Astrocyte of the spinal cord (primary cell): ENCODE data around the gene BTG2.
"Not testable (repeated sequence)": the region's sequence is repeated elsewhere in the genome, so short reads cannot be mapped to it uniquely, and the experiment has no call there.

Experiments
- DNase-seq: peaks from one replicate; pipeline ENCODE4 v3.0.0; 2011; ENCODE audit warnings: low read depth, low spot score
- H3K4me3 ChIP-seq: 2 replicates; pipeline ENCODE4 v1.5.1; 2011; ENCODE audit warnings: low read depth, mild to moderate bottlenecking, low read length, moderate library complexity
- in situ Hi-C: cut with HindIII; loops from 2 replicates; pipeline ENCODE4 v1.10.0; 2017; ENCODE audit warnings: low sequenced_read_pairs
- TF ChIP-seq, protein P1 (sequence below): IDR thresholded peaks from 2 replicates; pipeline ENCODE4 v1.5.1; 2012; ENCODE audit warnings: low read depth, mild to moderate bottlenecking, low read length, inconsistent platforms

Gene BTG2, protein sequence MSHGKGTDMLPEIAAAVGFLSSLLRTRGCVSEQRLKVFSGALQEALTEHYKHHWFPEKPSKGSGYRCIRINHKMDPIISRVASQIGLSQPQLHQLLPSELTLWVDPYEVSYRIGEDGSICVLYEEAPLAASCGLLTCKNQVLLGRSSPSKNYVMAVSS

DNA sequence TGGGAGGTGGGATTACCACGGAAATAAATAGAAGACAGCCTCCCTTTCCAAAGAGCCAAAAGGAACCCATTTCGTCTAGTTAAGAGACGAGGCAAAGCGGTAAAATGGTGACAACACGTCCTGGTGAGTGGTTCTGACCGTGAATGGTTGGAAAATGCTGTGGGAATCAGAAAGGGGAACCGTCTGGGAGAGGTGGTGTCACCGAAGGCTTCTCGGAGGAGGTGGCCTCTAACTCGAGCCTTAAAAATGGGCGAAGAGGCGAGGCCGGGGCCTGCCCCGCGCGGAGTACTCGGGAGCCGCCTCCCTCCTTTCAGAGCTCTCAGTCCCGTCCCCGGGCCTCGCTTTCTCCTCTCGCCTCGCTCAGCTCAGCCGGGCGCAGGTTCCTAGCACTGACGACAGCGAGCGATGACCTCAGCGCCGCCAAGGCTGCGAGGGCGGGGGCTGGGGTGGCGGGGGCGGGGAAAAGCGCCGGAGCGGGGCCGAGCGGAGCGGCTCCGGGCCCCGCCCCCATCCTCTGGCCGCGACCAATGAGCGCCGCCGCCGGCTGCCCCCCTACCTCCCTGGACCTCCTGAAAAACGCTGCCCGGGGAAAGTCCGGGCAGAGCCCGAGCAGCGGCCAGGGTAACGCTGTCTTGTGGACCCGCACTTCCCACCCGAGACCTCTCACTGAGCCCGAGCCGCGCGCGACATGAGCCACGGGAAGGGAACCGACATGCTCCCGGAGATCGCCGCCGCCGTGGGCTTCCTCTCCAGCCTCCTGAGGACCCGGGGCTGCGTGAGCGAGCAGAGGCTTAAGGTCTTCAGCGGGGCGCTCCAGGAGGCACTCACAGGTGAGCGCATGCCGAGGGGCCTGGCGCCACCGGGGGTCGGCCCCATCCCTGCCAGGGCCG, at the start of gene BTG2:
Gene BTG2 (plus strand): TSS at position 601 of the 890 bp plus-strand sequence. CDS start 88 bp downstream, at position 689.
- TF ChIP-seq, protein P1, sequence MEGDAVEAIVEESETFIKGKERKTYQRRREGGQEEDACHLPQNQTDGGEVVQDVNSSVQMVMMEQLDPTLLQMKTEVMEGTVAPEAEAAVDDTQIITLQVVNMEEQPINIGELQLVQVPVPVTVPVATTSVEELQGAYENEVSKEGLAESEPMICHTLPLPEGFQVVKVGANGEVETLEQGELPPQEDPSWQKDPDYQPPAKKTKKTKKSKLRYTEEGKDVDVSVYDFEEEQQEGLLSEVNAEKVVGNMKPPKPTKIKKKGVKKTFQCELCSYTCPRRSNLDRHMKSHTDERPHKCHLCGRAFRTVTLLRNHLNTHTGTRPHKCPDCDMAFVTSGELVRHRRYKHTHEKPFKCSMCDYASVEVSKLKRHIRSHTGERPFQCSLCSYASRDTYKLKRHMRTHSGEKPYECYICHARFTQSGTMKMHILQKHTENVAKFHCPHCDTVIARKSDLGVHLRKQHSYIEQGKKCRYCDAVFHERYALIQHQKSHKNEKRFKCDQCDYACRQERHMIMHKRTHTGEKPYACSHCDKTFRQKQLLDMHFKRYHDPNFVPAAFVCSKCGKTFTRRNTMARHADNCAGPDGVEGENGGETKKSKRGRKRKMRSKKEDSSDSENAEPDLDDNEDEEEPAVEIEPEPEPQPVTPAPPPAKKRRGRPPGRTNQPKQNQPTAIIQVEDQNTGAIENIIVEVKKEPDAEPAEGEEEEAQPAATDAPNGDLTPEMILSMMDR, result no peak
- in situ Hi-C loops, result no loop called here
- H3K4me3 ChIP-seq, result peak within 1 kb of the TSS; percentile 77
- peak; percentile 83 for DNase-seq

DNA sequence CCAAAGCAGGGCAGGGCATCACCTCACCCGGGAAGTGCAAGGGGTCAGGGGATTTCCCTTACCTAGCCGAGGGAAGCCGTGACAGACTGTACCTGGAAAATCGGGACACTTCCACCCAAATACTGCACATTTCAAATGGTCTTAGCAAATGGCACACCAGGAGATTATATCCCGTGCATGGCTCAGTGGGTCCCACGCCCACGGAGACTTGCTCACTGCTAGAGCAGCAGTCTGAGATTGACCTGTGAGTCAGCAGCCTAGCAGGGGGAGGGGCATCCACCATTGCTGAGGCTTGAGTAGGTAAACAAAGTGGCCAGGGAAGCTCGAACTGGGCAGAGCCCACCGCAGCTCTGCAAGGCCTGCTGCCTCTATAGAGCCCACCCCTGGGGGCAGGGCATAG, 48.7 kb upstream of the BTG2 start:
- H3K4me3 ChIP-seq, DNase-seq, in situ Hi-C loops: not testable (repeated sequence)

DNA sequence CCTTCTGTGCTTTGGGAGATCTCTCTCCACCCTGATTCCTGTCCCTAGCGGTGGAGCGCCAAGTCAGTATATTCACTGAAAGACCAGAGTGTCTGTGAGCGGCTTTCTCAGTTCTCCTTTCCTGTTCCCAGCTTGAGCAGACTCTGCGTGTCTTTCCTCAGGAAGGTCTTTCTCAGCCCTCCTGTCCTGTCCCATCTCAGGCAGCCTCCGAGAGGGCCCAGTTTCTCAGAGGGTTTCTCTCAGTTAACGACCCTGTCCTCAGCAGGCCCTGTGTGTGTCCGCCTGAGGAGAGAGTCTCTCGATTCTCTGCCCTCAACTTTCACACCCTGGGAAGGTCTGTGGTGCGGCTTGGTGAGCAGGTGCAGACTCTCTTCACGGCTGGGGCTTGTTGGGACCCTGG, 41.8 kb upstream of the BTG2 start:
- in situ Hi-C loops, result no loop called here
- DNase-seq, result no peak
- H3K4me3 ChIP-seq, result no peak overlapping the region
- TF ChIP-seq, protein P1, result no peak

DNA sequence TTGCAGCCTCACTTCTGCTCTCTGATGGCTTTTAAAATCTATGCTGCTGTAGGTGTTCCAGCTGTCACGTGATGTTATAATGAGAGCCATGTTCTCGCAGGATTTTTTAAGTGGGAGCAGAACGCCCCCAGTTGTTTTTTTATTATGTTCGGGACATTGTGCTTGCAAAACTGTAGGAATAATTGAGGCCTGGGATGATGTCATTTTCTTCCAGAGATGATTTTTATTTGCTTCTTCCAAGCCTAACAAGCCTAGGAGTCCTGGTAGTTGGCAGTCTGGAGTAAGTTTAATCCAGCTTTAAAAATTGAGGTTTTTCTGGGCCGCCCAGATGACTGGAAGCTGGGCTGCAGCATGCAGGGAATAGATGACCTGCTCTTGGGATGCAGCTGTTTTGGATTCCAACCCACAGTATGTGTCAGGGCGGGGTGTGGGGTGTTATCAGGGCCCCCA, 41.2 kb upstream of the BTG2 start:
- TF ChIP-seq, protein P1, result no peak
- in situ Hi-C loops, result no loop called here
- no peak overlapping the region for H3K4me3 ChIP-seq
- DNase-seq, result no peak

DNA sequence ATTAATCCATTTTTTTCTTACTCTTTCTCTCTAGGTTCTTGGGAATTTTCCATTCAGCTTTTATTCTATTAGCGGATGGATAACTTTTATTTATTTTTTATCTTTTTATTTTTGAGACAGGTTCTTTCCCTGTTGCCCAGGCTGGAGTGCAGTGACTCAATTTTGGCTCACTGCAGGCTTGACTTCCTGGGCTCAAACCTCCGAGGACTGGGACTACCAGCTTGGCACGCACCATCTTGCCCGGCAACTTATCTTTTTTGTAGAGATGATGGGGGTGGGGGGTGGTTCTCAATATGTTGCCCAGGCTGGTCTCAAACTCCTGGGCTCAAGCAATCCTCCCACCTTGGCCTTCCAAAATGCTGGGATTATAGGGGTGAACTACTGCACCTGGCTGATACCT, 39.8 kb upstream of the BTG2 start:
- DNase-seq, result no peak
- TF ChIP-seq, protein P1, result no peak
- in situ Hi-C loops, result no loop called here
- no peak overlapping the region for H3K4me3 ChIP-seq

DNA sequence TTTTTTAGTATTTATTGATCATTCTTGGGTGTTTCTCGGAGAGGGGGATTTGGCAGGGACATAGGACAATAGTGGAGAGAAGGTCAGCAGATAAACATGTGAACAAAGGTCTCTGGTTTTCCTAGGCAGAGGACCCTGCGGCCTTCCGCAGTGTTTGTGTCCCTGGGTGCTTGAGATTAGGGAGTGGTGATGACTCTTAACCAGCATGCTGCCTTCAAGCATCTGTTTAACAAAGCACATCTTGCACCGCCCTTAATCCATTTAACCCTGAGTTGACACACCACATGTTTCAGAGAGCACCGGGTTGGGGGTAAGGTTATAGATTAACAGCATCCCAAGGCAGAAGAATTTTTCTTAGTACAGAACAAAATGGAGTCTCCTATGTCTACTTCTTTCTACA, 39.2 kb upstream of the BTG2 start:
- DNase-seq, in situ Hi-C loops: not testable (repeated sequence)

DNA sequence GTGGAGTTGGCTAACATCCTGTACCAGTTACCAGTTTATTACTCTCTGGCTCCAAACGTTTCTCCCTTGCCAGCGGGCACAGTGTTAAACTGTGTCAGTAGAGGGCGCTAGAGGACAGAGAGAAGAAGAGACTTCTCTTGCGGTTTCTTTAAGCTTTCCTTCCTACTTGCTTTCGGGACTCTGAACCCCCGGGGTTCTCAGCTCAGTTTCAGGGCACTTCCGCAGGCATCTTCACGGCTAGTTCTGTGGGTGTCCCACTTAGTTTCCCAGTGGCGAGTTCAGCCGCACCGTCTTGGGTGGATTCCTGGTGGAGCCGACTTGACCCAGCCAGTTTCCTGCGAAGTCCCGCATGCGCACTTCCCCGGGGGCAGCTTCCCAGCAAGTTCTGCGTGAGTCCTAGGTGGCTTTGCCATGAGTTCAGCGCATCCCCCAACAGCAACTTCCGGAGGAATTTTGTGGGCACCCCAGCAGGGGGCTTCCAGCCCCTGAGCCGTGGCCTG, 37.9 kb upstream of the BTG2 start:
- peak overlapping the region; percentile 55 for H3K4me3 ChIP-seq
- in situ Hi-C loops, result no loop called here
- TF ChIP-seq, protein P1, result peak; percentile 91
- peak; percentile 89 for DNase-seq

More for the DNA sequence above, 39.2 kb upstream of the BTG2 start:
- H3K4me3 ChIP-seq, result not testable (repeated sequence)
